Fibroblast of skin of back (primary cell): ENCODE results near the gene TULP4. TPM values are rescaled to one million over a fixed set of nuclear protein-coding genes. Genes with fewer than 3 reads are reported as not detected.
A peak's percentile ranks its signal among the peaks of the same experiment; 100 is the strongest.

Source experiments
- DNase-seq: peaks from one replicate; pipeline ENCODE4 v3.0.0-alpha.2; 2013
- polyA plus RNA-seq, 2 experiments: library from polyadenylated mRNA; unstranded; fragments of 120-200 nt; gene quantifications; one replicate each; pipeline ENCODE4 v1.2.1, GENCODE V29; 2013; ENCODE audit not compliant: insufficient read length in 2 of 2

Gene TULP4, protein sequence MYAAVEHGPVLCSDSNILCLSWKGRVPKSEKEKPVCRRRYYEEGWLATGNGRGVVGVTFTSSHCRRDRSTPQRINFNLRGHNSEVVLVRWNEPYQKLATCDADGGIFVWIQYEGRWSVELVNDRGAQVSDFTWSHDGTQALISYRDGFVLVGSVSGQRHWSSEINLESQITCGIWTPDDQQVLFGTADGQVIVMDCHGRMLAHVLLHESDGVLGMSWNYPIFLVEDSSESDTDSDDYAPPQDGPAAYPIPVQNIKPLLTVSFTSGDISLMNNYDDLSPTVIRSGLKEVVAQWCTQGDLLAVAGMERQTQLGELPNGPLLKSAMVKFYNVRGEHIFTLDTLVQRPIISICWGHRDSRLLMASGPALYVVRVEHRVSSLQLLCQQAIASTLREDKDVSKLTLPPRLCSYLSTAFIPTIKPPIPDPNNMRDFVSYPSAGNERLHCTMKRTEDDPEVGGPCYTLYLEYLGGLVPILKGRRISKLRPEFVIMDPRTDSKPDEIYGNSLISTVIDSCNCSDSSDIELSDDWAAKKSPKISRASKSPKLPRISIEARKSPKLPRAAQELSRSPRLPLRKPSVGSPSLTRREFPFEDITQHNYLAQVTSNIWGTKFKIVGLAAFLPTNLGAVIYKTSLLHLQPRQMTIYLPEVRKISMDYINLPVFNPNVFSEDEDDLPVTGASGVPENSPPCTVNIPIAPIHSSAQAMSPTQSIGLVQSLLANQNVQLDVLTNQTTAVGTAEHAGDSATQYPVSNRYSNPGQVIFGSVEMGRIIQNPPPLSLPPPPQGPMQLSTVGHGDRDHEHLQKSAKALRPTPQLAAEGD (N-terminal part only)
- 10.4 TPM for polyA plus RNA-seq (2013, experiment 1 of 2; ENCODE audit: insufficient read length)
- polyA plus RNA-seq (2013, experiment 2 of 2; ENCODE audit: insufficient read length), result 11.5 TPM

DNA sequence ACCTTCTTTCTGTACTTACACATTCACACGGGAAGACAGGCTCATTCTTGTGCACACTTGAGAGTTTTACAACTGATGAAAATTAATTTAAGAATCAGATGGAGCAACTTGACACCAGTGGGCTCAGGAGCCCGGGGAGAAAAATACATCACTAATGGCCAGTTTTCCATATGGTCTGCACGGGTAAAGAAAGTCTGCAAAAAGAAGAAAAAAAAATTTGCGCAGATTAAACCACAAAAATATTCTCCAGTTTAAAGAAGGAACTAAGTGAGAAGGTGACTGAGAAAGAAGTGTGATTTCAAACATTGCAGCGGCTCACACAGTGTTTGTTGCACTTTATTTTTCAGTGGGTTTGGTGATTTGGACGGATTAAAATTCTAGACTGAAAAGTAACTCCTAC, at the start of gene TULP4:
TSS of gene TULP4 (plus strand) at position 301 of the 400 bp plus-strand sequence. CDS start 1,552 bp downstream, outside the sequence.
- no peak for DNase-seq

DNA sequence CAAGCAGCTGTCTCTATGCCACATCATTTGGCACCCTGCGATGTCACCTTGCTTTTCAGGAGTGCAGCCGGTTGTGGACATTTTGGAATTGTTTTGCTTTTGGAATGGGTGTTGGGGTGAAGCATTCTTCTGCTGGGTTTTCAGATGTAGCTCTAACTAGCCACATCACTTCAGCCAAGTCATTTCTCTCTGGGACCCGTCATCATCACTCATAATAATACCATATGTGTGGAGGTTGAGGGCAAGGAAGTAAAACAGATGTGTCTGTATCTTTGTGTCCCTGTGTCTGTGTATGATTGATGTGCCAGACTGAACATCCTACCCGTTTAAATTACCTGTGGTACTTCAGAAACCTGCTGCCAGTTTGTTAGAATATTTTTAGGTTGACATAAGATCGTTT, 49.5 kb upstream of the TULP4 start:
- DNase-seq, result no peak

DNA sequence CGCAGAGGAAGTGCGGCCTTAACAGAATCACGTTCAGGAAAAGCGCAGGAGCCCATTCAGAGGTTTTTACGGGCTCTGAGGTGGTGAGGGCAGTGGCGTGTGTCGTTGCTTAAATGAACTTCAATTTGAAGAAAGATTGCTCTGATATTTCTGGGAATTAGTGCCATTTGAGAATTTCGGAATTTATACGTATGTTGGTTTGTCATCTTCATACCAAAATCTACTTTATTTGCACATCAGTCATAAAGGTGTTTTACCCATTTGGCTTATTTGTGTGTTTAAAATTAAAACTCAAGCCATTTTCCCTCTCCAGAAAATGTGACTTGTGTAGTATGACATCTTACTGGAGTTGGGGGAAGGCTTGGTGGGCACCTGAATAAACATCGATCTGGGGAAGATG, 48.1 kb upstream of the TULP4 start:
- DNase-seq, result no peak

DNA sequence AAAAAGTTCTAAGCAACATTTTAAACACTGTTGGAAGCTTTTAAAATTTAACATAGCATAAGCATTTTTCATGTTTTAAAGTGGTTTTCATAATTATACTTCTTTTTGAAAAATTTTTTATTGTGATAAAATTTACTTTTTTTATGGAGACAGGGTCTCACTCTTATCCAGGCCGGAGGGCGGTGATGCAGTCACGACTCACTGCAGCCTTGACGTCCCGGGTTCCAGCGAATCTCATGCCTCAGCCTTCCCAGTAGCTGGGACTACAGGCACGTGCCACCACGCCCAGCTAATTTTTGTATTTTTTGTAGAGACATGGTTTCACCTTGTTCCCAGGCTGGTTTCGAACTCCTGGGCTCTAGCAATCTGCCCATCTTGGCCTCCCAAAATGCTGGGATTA, 46.1 kb upstream of the TULP4 start:
- DNase-seq, result no peak

DNA sequence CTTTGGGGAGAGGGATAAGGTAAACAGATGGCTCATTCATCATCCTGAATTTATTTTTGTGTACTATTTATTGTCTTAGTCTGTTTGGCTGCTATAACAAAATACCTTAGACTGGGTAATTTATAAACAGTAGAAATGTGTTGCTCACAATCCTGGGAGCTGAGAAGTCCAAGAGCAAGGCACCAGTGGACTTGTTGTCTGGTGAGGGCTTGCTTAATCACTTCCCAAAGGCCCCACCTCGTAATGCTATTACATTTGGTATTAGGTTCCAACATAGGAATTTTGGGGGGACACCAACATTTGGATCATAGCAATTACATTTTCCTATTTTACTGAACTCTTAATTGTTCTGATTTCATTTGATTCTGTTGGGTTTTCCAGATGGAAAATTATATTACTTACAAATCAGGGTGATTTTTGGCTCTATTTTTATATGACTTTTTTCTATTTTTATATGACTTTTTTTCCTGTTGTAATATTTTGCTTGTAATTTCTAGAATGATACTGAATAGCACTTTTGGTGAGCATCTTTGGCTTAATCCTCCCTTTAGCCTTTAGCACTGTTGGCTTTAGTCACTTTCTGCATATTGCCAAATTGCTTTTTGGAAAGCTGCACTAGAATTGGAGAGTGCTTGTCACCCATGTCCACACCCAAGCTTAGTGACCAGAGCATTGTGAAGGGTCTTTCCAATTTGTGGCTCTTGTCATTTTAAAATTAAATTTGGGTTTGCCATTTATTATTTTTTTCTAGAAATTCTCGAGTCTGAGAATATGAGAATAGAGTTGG, 43.7 kb upstream of the TULP4 start:
- DNase-seq, result no peak

- DNase-seq, result no peak
Observed at GRCh38 chr6:158269657-158270056, 42.6 kb upstream of the TULP4 start.

DNA sequence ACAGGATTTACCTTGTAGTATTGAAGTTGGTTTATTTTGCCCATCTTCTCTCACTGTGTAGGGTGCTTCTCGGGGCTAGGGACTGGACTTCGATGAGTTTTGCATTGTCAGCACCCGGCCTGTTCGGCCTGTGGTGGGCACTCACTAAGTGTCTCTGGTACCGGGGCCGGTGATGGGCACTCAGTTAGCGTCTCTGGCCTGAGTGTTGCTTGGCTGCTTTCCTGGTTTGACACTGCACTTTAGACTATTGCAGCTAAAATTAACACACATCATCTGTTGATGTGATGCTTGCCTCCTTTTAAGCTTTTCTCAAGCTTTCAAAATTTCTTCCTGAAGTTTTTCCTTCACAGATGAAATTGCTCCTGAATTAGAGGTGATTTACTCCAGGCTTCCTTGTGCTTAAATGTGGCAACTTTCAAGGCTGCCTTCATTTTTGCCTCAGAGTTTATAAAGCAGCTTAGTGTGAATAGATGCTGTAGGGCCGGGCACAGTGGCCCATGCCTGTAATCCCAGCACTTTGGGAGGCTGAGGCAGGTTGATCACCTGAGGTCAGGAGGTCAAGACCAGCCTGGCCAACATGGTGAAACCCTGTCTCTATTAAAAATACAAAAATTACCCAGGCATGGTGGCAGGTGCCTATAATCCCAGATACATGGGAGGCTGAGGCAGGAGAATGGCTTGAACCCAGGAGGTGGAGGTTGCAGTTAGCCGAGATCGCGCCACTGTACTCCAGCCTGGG, 41.7 kb upstream of the TULP4 start:
- no peak for DNase-seq

DNA sequence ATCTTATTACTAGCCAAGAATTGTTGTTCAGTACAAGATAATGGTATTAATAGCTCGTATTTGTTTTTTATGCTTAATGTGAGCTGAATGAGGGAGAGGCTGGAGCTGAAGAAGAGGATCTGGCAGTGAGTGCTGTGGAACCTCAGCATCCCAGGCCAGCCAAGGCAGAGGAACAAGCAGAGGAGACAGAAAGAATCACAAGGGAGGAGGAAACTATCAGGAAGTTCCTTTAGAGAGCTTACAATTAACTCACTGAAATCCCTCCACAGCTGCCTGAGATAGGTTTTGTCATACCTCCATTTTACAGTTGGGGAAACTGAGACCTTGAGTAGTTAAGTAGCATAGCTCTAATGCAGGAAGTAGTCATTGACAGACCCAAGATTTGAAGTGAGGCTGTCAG, 39.9 kb upstream of the TULP4 start:
- DNase-seq, result no peak

- DNase-seq, result no peak
Observed at GRCh38 chr6:158278004-158278403, 34.3 kb upstream of the TULP4 start.

DNA sequence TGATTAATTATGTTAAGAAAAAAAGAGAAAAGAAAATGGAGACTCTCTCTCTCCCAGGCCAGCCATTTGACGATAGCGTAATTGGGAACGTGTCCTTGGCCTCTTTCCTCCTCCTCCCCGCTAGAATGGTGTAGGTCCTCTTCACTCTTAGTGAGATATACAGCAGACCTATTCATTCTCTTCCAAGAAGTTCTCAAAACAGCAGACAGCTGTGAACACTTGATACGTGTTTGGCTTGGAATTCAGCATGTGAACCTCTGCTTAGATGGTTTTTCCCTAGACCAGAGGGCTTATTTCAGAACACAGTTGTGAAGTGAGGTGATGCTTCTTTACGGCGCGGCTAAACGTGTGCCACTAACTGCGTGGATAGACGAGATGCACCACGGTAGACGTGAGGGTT, 32.6 kb upstream of the TULP4 start:
- no peak for DNase-seq

DNA sequence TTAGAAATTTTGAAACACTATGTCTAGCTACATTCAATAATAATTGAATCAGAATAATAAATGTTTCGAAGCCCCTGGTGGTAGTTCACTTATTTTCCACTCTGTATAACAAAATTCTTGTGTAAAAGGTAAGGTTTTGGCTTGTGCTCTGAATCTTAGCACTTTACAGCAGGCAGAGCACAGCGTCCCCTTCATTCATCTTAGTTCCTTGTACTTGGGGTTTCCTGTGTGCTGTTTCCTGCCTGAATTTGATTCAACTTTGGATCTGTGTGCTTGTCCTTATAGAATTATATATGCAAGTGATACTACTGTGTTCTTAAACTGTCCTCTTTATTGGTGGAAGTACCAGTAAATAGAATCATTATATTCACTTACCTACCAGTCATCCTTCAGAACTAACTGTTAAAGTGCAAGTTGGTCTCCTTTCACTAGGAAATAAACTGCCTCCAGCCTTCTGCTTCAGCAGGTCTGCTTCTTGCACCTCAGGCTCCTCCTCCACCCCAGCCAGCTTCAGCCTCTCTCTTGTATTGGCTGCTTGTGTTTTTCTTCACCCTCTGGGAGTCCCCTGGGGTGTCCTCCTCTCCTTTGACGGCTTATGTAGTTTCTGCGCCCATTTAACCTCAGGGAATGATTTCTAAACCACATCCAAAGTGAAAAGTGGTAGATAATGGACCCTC, 28.8 kb upstream of the TULP4 start:
- DNase-seq, result peak; percentile 80

GRCh38 chr6:158284007-158284875, 28.0 kb upstream of the TULP4 start:
- peak; percentile 93 for DNase-seq

GRCh38 chr6:158284876-158285655, 27.2 kb upstream of the TULP4 start:
- peak; percentile 36 for DNase-seq

DNA sequence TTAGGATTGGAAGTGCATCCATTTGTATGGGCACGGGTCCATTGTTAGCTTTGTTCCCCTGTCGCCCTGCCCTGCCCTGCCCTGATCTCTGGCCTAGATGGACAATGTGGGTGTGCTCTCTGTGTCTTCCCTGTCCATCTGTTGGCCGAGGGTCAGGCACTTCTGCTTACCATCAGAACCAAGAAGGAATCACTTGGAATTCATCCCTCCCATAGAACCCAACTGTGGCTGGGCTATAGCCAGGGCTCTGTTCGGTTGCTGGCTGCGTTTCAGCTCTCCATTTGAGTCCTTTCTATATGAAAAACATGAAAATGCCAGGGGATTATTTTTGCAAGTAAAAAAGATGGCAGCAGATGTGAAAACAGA, 26.6 kb upstream of the TULP4 start:
- DNase-seq, result peak; percentile 25

DNA sequence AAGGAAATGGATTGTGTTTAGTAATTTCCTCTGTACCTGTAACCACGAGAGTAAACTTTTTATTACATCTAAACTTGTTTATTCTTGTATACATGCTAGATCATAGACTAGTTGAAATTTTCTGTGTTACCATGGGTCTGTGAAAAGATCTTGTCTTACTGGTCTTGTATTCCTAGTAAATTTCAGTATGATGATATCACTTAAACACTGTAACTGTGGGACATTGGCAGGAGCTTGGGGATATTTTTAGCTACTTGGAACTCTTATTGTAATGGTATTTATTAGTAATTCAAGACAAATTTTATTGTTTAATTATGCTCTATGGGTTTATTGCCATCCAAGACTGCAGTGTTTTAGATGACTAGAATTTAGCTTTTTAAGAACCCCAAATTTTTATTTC, 25.9 kb upstream of the TULP4 start:
- peak; percentile 83 for DNase-seq

GRCh38 chr6:158287047-158287446, 25.2 kb upstream of the TULP4 start:
- no peak for DNase-seq

DNA sequence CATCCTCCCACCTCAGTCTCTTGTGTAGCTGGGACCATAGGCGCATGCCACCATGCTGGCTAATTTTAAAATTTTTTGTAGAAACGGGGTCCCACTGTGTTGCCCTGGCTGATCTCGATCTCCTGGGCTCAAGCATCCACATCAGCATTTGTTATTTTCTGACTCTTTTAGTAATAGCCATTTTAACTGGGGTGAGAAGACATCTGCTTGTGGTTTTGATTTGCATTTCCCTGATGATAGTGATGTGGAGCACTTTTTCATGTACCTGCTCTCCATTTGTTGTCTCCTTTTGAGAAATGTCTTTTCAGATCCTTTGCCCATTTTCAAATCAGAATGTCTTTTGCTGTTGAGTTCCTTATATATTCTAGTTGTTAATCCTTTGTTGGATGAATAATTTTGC, 22.2 kb upstream of the TULP4 start:
- DNase-seq, result no peak

DNA sequence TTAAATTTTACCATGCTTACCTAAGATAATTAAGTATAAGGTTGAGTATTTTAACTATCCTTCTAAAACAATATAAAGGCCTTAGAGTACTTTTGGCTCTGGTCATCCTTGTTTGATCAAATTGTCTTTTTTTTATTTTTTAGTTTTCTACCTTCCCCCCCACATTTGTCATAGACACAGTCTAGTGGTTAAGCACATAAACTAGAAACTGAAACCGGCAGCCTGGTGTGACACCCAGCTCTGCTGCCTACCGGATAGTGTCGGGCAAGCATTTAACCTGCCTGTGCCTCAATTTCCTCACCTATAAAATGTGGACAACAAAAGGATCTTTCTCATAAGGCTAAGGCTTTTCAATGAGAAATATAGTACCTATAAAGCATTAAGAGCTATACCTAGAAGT, 21.6 kb upstream of the TULP4 start:
- DNase-seq, result no peak

DNA sequence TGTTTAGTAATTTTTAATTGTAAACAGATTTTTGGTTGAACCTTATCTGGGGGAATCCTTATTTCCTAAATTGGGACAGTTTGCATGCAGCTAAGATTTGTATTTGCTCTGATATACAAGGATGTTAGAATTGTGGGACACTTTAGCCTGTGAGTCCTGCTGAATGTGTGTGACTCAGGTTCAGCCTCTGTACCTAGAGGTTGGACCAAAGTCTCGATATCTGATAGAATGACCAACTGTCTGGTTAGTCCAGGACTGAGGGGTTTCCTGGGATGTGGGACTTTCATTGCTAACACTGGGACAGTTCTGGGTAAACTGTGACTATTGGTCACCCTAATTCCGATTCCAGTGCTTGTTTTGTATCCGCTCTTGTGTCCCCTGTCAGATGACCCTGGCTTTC, 20.2 kb upstream of the TULP4 start:
- no peak for DNase-seq

DNA sequence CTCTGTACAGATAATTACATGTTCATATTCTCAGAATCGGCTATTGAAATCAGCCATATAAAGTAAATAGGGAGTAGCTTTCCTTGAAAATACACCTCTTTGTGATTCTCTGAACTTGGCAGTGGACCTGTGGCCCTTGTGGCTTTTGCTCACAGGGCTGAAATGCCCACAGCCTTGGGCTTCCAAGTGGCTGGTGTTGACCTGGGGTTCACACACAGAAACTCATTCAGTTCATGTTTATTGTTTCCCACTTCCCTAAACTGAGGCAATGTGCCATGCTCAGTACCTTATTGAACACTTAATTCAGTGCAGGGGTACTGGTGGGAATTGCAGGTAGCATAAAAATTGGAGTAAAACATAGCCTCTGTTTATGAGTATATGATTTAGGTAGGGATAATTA, 19.1 kb upstream of the TULP4 start:
- DNase-seq, result no peak
